HepG2 (cell line): ENCODE data around the gene ZBTB45. TPM values are rescaled to one million over a fixed set of nuclear protein-coding genes. Genes with fewer than 3 reads are reported as not detected.

Experiments used
- HDAC1 ChIP-seq: sonication (generic); formaldehyde crosslinking; IDR thresholded peaks from 2 replicates; pipeline ENCODE4 v1.5.1; 2020; ENCODE audit warnings: mild to moderate bottlenecking, missing genetic modification reagents
- HIC2 ChIP-seq: sonication (generic); formaldehyde crosslinking; IDR thresholded peaks from 2 replicates; pipeline ENCODE4 v1.9.0; 2022; ENCODE audit warnings: low read depth, missing genetic modification reagents
- HIVEP1 ChIP-seq: sonication (generic); formaldehyde crosslinking; IDR thresholded peaks from 2 replicates; pipeline ENCODE4 v1.4.0; 2020; ENCODE audit warnings: mild to moderate bottlenecking, missing genetic modification reagents
- MTERF4 ChIP-seq: sonication (generic); formaldehyde crosslinking; IDR thresholded peaks from 2 replicates; pipeline ENCODE4 v1.8.0; 2023; ENCODE audit warnings: mild to moderate bottlenecking, missing genetic modification reagents
- RAD51 ChIP-seq: fragments of 450-650 bp; IDR thresholded peaks from 2 replicates; pipeline ENCODE4 v1.6.1; 2016; ENCODE audit warnings: borderline replicate concordance
- SRY ChIP-seq: sonication (generic); formaldehyde crosslinking; IDR thresholded peaks from 2 replicates; pipeline ENCODE4 v1.8.0; 2022; ENCODE audit warnings: mild to moderate bottlenecking, missing genetic modification reagents
- ZBTB40 ChIP-seq, 2 experiments: fragments of 450-650 bp in 1 of 2; sonication (generic) in 1 of 2; formaldehyde crosslinking in 1 of 2; IDR thresholded peaks; 2 replicates each; pipeline versions ENCODE4 v1.6.1 to v1.8.0; 2016 to 2022; ENCODE audit warnings: antibody characterized with exemption in 1 of 2, mild to moderate bottlenecking in 1 of 2, missing genetic modification reagents in 1 of 2
- ZNF687 ChIP-seq: sonication (generic); formaldehyde crosslinking; IDR thresholded peaks from 2 replicates; pipeline ENCODE4 v1.5.1; 2020; ENCODE audit warnings: mild to moderate bottlenecking, missing genetic modification reagents, moderate library complexity
- ZNF749 ChIP-seq: sonication (generic); formaldehyde crosslinking; IDR thresholded peaks from 2 replicates; pipeline ENCODE4 v1.8.0; 2022; ENCODE audit warnings: mild to moderate bottlenecking, missing genetic modification reagents, moderate library complexity, borderline replicate concordance
- polyA plus RNA-seq, 8 experiments: library from polyadenylated mRNA; depleted of rRNA in 3 of 8; stranded (reverse) in 7 of 8; unstranded in 1 of 8; fragments of >200 nt; fragmentation: Illumina TruSeq in 4 of 8; extraction: Trizol in 4 of 8; gene quantifications; 2 replicates each; pipeline versions ENCODE4 v1.2.1 to v1.2.3, GENCODE V29; 2011 to 2016; ENCODE audit warnings: low read depth in 4 of 8, missing spikeins in 1 of 8, mixed read lengths in 1 of 8; ENCODE audit not compliant: insufficient read depth in 1 of 8
- total RNA-seq, 5 experiments: library from RNA; depleted of rRNA; stranded (reverse); fragments of >200 nt; fragmentation: Illumina TruSeq; extraction: Trizol; gene quantifications; 2 replicates each; pipeline ENCODE4 v1.2.3, GENCODE V29; 2016; ENCODE audit warnings: low read depth in 1 of 5

The ZBTB45 gene
- total and polyA plus RNA-seq, 2 of the 13 experiments (the other 11 are each of a cell fraction or from before 2014, with no cell fraction given), result 3.0 to 3.7 TPM

GRCh38 chr19:58509731-58510083 is 9.9 kb downstream of the ZBTB45 start (continued):
- TF ChIP-seq MTERF4 (CRISPR knock-in tag) (0 out of 2 replicates have a peak, but pooled peaks have one; percentile 24), ZBTB40 (IDR thresholded peaks at IDR 0.05) (no peak), ZBTB40 (CRISPR knock-in tag; IDR thresholded peaks at IDR 0.05) (0 out of 2 replicates have a peak, but pooled peaks have one; percentile 4), ZNF749 (CRISPR knock-in tag) (no peak), ZNF687 (CRISPR knock-in tag) (peak; percentile 72), HIC2 (CRISPR knock-in tag) (0 out of 2 replicates have a peak, but pooled peaks have one; percentile 1), RAD51 (peak; percentile 68), HDAC1 (CRISPR knock-in tag) (peak; percentile 52; the same call in 1 of the 2 replicates), HIVEP1 (CRISPR knock-in tag) (0 out of 2 replicates have a peak, but pooled peaks have one; percentile 34), SRY (CRISPR knock-in tag) (peak; percentile 67)
